Cortex of kidney (tissue), 1 donor: ENCODE measurements around the gene GSTT2.
"Not testable (repeated sequence)": the region's sequence is repeated elsewhere in the genome, so short reads cannot be mapped to it uniquely, and the experiment has no call there.

Experiments used
- DNase-seq: peaks from one replicate; lab custom pipeline; 2025; lab: John Stamatoyannopoulos, UW

GSTT2 gene

DNA sequence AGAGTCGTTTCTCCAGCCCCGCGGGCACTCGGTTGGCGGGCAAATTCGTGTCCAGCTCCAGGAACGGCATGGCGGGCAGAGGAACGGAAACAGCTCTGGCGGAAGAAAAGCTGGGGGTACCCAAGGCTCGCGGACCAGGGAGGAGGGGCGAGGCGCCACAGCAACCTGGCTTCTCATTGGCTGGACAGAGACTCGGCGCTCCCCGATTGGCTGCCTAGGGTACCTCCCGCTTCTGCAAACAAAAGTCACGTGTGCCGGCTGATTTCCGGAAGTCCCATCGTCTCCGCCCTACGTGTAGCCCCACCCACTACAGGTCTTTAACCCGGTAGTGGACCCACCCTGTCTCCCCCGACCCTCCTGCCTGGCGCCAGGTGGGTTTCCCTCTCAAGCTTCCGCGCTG is 5.6 kb upstream of the GSTT2 start, which contains the start of gene DDT:
Gene DDT, minus strand, starts transcription at position 97 of the 400 bp plus-strand sequence. Its CDS starts 27 bp downstream, at position 70.
- not testable (repeated sequence) for DNase-seq

DNA sequence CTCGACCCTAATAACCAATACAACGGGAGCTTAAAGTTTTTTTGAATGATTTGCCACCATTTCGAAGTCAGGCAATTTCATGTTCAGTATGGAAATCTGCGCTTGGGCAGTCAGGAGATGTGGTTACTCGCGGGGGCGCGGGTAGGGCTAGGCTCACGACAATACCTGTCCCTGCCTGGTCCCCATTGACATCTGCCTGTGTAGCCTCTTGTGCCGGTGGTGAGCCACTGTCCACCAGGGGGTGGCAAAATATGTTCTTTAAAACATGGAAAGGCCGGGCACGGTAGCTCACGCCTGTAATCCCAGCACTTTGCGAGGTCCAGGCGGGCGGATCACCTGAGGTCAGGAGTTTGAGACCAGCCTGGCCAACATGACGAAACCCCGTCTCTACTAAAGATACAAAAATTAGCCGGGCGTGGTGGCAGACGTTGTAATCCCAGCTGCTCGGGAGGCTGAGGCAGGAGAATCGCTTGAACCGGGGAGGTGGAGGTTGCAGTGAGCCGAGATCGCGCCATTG is 5.0 kb upstream of the GSTT2 start:
- not testable (repeated sequence) for DNase-seq

- not testable (repeated sequence) for DNase-seq
These were observed 2.6 kb upstream of the GSTT2 start for GRCh38 chr22:23977304-23977703.

GRCh38 chr22:23980567-23980966 is 633 bp downstream of the GSTT2 start:
- DNase-seq: not testable (repeated sequence)

DNA sequence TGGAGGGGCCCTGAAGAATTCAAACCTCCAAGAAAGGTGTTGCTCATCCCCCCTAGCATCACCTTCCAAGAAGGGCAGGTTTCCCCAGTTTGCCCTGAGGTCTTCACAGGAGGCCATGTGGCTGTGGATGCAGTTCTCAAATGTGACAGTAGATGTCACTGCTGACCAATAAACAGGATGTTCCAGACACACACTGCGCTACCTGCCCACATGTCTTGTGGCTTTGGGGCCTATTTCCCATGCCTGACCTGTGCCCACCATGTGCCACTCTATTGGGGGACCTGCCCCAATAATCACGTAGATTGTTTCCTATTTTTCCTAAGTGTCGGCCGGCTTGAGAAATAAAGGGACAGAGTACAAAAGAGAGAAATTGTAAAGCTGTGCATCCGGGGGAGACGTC is 4.5 kb downstream of the GSTT2 start:
- no peak for DNase-seq

GRCh38 chr22:23986089-23986488 is 6.2 kb downstream of the GSTT2 start:
- DNase-seq: not testable (repeated sequence)

- DNase-seq: not testable (repeated sequence)
These were observed 6.7 kb downstream of the GSTT2 start for GRCh38 chr22:23986538-23987178.

GRCh38 chr22:23989583-23990244 is 9.8 kb downstream of the GSTT2 start:
- DNase-seq: not testable (repeated sequence)

DNA sequence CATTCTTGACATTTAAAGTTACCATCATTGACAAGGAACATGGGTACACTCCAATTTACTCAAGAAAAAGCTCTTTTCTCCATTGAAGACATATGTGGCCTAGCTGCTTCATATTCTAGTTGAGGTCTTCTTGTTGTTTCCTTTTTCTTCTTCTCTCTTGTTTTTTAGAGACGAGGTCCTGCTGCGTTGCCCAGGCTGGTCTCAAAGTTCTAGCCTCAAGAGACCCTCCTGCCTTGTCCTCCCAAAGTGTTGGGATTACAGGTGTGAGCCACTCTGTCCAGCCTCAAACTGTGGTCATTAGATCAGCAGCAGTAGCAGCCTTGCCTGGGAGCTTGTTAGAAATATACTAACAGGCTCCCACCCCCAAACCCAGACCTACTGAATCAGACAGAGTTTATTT is 13.1 kb downstream of the GSTT2 start:
- not testable (repeated sequence) for DNase-seq

- not testable (repeated sequence) for DNase-seq
These were observed 13.7 kb downstream of the GSTT2 start for GRCh38 chr22:23993581-23994177.

GRCh38 chr22:23997092-23997491 is 17.2 kb downstream of the GSTT2 start:
- DNase-seq: no peak

DNA sequence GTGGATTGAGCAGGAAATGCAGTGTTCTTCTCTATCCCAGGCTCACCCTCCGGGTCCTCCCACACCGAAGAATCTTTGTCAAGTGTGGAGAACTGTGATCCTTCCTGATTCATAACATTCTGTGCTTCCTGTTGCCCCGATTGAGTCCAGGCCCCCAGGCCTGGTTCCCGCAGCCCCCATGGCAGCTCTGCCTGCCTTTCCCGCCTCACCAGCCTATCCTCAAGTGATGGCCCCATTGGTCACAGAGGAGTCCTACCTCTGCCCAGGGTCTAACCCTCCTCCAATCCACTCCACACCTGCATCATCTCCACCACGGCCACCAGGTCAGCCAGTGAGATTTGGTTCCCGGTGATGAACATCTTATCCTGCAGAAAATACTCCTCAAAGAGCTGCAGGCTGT is 19.8 kb downstream of the GSTT2 start:
- DNase-seq: not testable (repeated sequence)

DNA sequence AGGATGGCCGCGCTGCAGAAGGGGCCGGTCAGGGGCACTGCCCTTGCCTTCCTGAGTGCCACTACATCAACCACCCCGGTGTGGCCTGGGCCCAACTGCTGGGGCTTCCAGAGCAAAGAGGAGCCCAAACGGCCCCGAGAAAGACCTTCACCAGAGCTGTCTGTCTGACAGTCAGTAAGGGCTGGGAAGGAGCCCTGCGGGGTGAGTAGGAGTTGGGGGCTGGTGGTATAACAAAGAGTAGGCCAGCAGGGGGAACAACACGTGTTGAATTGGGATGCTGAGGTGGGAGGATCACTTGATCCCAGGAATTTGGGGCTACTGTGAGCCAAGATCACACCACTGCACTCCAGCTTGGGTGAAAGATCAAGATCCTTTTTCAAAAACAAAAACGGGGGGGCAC is 21.4 kb downstream of the GSTT2 start:
- no peak for DNase-seq

DNA sequence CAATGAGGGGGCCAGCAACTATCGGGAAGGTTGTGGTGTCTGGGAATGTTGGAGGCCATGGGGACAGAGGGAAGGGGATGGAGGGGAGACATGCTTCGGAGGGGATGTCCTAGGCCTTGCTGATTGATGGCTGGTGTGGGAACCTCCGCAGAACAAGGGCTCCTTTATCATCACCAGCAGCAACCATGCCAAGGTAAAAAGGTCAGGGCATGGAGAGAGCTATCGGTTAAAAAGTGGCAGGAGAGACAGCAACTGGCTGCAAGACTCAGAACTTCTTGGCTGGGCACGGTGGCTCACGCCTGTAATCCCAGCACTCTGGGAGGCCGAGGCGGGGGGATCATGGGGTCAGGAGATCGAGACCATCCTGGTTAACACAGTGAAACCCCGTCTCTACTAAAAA is 22.3 kb downstream of the GSTT2 start:
- no peak for DNase-seq

DNA sequence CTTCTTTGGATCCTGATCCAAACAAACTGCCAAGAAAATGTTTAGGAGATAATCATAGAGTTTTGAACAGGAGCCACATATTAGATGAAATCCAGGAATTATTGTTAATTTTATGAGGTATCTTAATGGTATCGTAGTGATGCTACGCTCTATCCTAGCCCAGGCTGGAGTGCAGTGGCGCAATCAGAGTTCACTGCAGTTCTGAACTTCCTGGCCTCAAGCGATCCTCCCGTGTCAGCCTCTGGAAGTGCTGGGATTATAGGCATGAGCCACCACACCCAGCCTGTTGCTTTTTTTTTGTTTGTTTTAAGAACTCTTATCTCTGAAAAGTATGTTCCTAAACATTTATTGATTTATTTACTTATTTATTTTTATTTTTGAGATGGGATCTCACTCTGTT is 22.9 kb downstream of the GSTT2 start:
- DNase-seq: no peak

DNA sequence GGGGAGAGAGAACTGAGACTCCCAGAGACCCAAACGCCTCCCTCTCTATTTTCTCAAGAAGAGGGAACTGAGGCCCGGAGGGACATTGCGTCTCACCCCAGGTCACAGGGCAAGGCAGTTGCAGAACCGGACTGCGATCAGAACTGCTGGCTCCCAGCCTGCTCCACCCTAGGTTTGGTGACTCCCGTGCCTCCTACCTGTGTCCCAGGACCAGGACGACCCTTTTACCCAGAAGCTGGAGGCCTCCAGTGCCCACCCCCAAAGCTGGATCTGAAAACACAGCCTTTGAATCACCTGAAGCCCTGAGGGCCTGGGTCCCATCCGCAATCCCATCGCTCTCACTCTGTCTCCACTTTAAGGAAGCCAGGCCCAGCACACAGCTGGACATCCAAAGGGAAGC is 24.0 kb downstream of the GSTT2 start:
- no peak for DNase-seq

DNA sequence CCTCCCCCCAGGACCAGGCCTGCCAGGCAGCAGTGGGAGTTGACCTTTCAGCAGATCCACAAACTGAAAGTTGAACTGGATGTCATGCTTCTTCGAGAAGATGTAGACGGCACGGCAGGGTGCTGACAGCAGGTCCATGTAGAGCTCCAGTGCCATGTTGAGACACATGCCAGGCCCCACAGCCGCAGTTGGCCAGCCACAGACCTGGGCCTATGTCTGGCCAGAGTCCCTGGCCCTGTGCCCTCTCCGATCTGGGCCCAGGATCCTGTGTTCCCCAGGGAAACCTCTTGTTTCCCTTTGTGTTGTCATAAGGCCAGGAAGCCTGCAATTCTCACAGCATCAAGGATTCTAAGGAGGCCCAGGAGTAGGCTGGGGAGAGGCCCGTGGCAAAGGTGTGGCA is 25.3 kb downstream of the GSTT2 start, which contains the start of gene GSTT4:
Gene GSTT4, minus strand, starts transcription at position 253 of the 400 bp plus-strand sequence. Its CDS starts 97 bp downstream, at position 156.
- DNase-seq: no peak

- no peak for DNase-seq
These were observed 26.4 kb downstream of the GSTT2 start for GRCh38 chr22:24006207-24006913.

DNA sequence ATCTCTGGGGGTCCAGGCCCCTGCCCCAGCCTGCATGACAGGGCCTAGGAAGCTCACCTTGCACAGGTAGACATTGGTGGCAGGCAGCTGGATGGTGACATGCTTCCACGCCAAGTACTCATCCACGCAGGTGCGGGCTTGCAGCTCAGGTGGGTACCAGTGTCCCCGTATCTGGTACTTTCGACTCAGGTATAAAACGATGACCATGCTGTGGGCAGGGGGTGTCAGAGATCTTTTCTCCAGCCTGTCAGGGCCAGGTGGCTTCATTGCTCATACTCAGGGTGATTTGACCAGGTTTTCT is 26.9 kb downstream of the GSTT2 start:
- no peak for DNase-seq

DNA sequence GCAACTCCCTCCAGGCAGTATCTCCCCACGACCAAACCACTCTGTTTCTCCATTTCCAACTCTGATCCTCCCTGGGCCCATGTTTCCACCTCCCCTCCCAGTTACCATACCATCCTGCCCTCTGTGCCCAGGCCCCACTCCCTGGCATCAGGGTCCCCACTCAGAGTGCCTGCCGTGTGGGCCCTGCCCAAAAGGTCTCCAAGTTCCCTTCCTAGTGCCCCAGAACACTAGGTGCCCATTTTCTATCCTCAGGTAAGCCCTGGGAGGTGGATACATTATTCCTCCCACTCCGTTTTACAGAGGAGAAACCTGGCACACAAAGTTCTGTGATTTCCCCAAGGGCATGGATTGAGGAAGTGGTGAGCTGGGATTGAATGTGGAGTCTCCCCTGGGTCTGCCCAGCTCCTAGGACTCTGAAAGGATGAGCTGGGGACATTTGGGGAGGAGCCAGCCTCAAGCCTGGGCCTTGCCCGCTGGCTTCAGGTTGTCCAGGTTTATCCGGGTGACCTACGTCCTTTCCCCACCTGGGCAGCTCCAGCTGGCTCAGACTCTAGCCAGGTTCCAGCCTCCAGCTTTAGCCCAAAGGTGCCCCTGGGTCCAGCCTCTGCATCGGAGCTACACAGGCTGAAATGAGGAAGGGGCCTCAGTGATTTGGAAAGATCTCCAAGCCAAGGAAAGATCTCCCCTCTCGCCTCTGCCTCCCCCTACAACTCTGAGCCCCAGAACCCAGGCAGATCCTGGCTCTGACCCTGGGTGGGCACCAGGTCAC is 27.5 kb downstream of the GSTT2 start:
- DNase-seq: no peak

GRCh38 chr22:24008022-24008283 is 28.0 kb downstream of the GSTT2 start:
- DNase-seq: no peak
